ENCODE results near the gene OLFML2A. TPM values are rescaled to one million over a fixed set of nuclear protein-coding genes. Genes with fewer than 3 reads are reported as not detected.
A peak's percentile ranks its signal among the peaks of the same experiment; 100 is the strongest.

Gene OLFML2A
- total and polyA plus RNA-seq, 12 donors = 5.9 to 51.2 (median 31.8) TPM

GRCh38 chr9:124855944-124856765 is 79.2 kb downstream of the OLFML2A start:
- H3K27me3 ChIP-seq = no peaks in the 10 kb centered on the region
- TF ChIP-seq, protein P1, sequence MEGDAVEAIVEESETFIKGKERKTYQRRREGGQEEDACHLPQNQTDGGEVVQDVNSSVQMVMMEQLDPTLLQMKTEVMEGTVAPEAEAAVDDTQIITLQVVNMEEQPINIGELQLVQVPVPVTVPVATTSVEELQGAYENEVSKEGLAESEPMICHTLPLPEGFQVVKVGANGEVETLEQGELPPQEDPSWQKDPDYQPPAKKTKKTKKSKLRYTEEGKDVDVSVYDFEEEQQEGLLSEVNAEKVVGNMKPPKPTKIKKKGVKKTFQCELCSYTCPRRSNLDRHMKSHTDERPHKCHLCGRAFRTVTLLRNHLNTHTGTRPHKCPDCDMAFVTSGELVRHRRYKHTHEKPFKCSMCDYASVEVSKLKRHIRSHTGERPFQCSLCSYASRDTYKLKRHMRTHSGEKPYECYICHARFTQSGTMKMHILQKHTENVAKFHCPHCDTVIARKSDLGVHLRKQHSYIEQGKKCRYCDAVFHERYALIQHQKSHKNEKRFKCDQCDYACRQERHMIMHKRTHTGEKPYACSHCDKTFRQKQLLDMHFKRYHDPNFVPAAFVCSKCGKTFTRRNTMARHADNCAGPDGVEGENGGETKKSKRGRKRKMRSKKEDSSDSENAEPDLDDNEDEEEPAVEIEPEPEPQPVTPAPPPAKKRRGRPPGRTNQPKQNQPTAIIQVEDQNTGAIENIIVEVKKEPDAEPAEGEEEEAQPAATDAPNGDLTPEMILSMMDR (IDR thresholded peaks at IDR 0.05) = peak in 4 of 9 donors; percentile 22 to 34 (median 30)
- H3K9me3 ChIP-seq = no peaks in the 10 kb centered on the region
- no peak for ATAC-seq
- no peak overlapping the region for H3K4me3 ChIP-seq
- no peak overlapping the region for H3K27ac ChIP-seq
- H3K4me1 ChIP-seq = peaks cover 20 to 52% (median 39%) of the 10 kb centered on the region in 9 donors
- WGBS, 2 donors = 62 to 66% methylated on average over 15 to 16 of the region's 16 CpGs
- intact Hi-C loops (cut with DNase I) = loop anchor here in 3 of 10 donors (2.0 to 10.0 kb wide), 3 partner anchors 83 to 519 kb away; partner anchors contain the start of gene SCAI (in 1 of the 3)
- no peak for DNase-seq
- H3K36me3 ChIP-seq = peaks cover 0 to 51% (median 36%) of the 10 kb centered on the region in 9 donors

DNA sequence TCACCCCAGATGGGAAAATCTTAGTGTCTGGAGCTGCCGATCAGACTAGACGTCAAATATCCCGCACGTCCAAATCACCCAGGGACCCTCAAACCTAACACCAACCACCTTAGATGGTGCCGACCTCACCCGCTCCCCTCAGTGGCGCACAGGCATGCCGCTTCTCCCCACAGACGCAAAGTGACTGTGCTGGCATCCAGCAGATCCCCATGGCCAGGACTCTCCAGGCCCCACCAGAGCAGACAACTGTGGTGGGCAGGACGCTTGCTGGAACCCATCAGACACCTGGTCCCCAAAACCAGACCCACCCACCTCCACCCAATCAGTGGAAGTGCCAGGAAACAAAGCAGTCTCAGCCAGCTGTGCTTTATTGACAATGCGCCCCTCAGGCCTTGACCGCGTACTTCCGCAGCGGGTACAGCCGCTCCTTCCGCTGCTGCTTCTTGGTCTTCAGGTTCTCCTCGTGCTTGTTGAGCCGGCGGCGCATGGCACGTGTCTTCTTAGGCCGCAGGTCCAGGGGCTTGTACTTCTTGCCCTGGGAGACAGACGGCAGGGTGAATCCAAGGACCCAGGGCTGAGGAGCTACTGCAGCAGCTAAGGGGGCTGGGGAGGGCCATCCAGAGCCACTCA is 80.7 kb downstream of the OLFML2A start:
- no peak overlapping the region for H3K27ac ChIP-seq
- DNase-seq (no peak), ATAC-seq (no peak)
- TF ChIP-seq, protein P1 (IDR thresholded peaks at IDR 0.05) = no peak
- no peaks in the 10 kb centered on the region for H3K9me3 ChIP-seq
- WGBS, 2 donors = 87 to 90% methylated on average over 24 of the region's 24 CpGs
- intact Hi-C loops (cut with DNase I) = loop anchor here in 2 of 10 donors (10.0 kb wide), 2 partner anchors 287 to 517 kb away; partner anchors contain the start of gene SCAI (in 1 of the 2)
- peaks cover 0 to 51% (median 36%) of the 10 kb centered on the region in 9 donors for H3K36me3 ChIP-seq
- H3K4me3 ChIP-seq = no peak overlapping the region
- no peaks in the 10 kb centered on the region for H3K27me3 ChIP-seq
- H3K4me1 ChIP-seq = peaks cover 10 to 44% (median 32%) of the 10 kb centered on the region in 9 donors

- TF ChIP-seq, protein P1 (IDR thresholded peaks at IDR 0.05) = no peak
- Histone ChIP-seq H3K36me3 (peaks cover 0 to 51% (median 36%) of the 10 kb centered on the region in 9 donors), H3K4me3 (no peak overlapping the region), H3K27me3 (no peaks in the 10 kb centered on the region), H3K4me1 (peaks cover 9 to 43% (median 37%) of the 10 kb centered on the region in 9 donors), H3K9me3 (no peaks in the 10 kb centered on the region), H3K27ac (no peak overlapping the region)
- ATAC-seq (no peak), DNase-seq (no peak)
- WGBS, 2 donors = 67 to 70% methylated on average over 9 of the region's 9 CpGs
- intact Hi-C loops (cut with DNase I) = loop anchor here in 2 of 10 donors (10.0 kb wide), 2 partner anchors 286 to 516 kb away; partner anchors contain the start of gene SCAI (in 1 of the 2)
Measured at GRCh38 chr9:124858330-124859046, 81.6 kb downstream of the OLFML2A start.
